ENCODE results near the gene DTD2. TPM values are rescaled to one million over a fixed set of nuclear protein-coding genes. Genes with fewer than 3 reads are reported as not detected.
"Not testable (repeated sequence)": the region's sequence is repeated elsewhere in the genome, so short reads cannot be mapped to it uniquely, and the experiment has no call there.

The DTD2 gene
- total RNA-seq (2014; rRNA removed; shearing (Covaris generic)) = 54.1 and 55.4 TPM in 2 replicates
- polyA plus RNA-seq (2014; cell fraction: nucleus; rRNA removed) = 27.7 and 58.3 TPM in 2 replicates

GRCh38 chr14:31456841-31457664 is at the start of gene DTD2:
Gene DTD2 (minus strand): TSS chr14:31457506. CDS start chr14:31457393, 113 bp downstream.
- peak; percentile 95 for DNase-seq (ENCODE audit: extremely low read depth, low read depth)

GRCh38 chr14:31505411-31505810 is 48.1 kb upstream of the DTD2 start:
- no peak for DNase-seq (ENCODE audit: extremely low read depth, low read depth)

GRCh38 chr14:31501870-31502269 is 44.6 kb upstream of the DTD2 start:
- DNase-seq (ENCODE audit: extremely low read depth, low read depth) = no peak

GRCh38 chr14:31492759-31493498 is 35.6 kb upstream of the DTD2 start:
- DNase-seq (ENCODE audit: extremely low read depth, low read depth) = no peak

GRCh38 chr14:31489691-31490090 is 32.4 kb upstream of the DTD2 start:
- DNase-seq (ENCODE audit: extremely low read depth, low read depth) = no peak

GRCh38 chr14:31487886-31488285 is 30.6 kb upstream of the DTD2 start, which contains the start of gene GPR33:
Gene GPR33 (minus strand): TSS chr14:31488039. CDS start chr14:31483965, 4,074 bp downstream.
- no peak for DNase-seq (ENCODE audit: extremely low read depth, low read depth)

GRCh38 chr14:31486764-31487163 is 29.5 kb upstream of the DTD2 start:
- DNase-seq (ENCODE audit: extremely low read depth, low read depth) = no peak

- no peak for DNase-seq (ENCODE audit: extremely low read depth, low read depth)
Observed at GRCh38 chr14:31484754-31485153, 27.4 kb upstream of the DTD2 start.

GRCh38 chr14:31480156-31480555 is 22.9 kb upstream of the DTD2 start:
- DNase-seq (ENCODE audit: extremely low read depth, low read depth) = no peak

- no peak for DNase-seq (ENCODE audit: extremely low read depth, low read depth)
Observed at GRCh38 chr14:31479027-31479426, 21.7 kb upstream of the DTD2 start.

- no peak for DNase-seq (ENCODE audit: extremely low read depth, low read depth)
Observed at GRCh38 chr14:31477248-31477647, 19.9 kb upstream of the DTD2 start.

GRCh38 chr14:31476131-31476866 is 19.0 kb upstream of the DTD2 start:
- DNase-seq (ENCODE audit: extremely low read depth, low read depth) = no peak

GRCh38 chr14:31466554-31466953 is 9.2 kb upstream of the DTD2 start:
- DNase-seq (ENCODE audit: extremely low read depth, low read depth) = no peak

- DNase-seq (ENCODE audit: extremely low read depth, low read depth) = no peak
Observed at GRCh38 chr14:31465111-31465510, 7.8 kb upstream of the DTD2 start.

- DNase-seq (ENCODE audit: extremely low read depth, low read depth) = not testable (repeated sequence)
Observed at GRCh38 chr14:31462450-31462849, 5.1 kb upstream of the DTD2 start.

GRCh38 chr14:31461545-31461944 is 4.2 kb upstream of the DTD2 start:
- DNase-seq (ENCODE audit: extremely low read depth, low read depth) = no peak

GRCh38 chr14:31457665-31458659 is 656 bp upstream of the DTD2 start:
- no peak for DNase-seq (ENCODE audit: extremely low read depth, low read depth)

- DNase-seq (ENCODE audit: extremely low read depth, low read depth) = peak; percentile 45
Observed at GRCh38 chr14:31449971-31450610, 7.2 kb downstream of the DTD2 start.

- no peak for DNase-seq (ENCODE audit: extremely low read depth, low read depth)
Observed at GRCh38 chr14:31449136-31449535, 8.2 kb downstream of the DTD2 start.

Data from NCI-H460 (cell line).